Measurements from ENCODE around the gene AP2M1. TPM values are rescaled to one million over a fixed set of nuclear protein-coding genes. Genes with fewer than 3 reads are reported as not detected.

AP2M1 gene
- total and polyA plus RNA-seq, 2 of the 13 experiments (the other 11 are each of a cell fraction or from before 2014, with no cell fraction given): 126 to 146 TPM

DNA sequence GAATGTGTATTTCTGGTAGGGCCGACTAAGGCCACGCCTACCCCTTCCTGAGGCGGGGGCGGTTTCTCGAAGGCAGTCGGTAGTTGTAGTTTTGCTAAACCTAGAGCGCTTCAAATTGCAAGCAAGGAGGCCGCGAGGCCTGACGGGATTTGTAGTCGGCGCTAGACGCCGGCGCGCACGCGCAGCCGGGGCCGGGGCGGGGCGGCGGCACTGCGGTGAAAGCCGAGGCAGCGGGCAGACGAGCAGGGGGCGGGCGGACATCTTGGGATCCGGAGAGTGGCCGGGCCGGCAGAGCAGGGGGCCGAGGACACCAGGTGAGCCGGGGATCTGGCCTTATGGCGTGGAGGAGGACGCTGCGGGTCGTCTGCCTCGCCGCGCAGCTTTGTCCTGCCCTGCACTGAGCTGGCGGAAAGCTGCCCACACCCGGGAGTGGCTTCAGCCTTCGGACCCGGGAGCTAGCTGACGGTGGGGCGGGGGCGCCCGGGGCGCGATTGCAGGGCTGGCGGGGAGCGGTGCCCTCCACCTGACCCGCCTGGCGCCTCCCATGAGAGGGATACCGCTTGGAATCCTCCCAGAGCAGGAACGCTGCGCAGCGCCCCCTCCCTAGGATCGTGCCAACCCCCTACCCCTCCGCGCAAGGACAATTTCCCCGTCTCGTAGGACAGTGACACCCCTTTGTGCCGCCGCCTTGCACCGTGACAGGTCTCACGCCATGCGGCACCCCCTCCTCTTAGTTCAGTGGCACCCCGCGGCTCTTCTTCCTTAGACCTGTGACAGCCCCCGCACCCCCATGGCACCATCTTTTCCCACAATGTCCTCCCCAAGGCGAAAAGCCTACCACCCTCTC, at the start of gene AP2M1 (continued):
- TF ChIP-seq NCOA1 (CRISPR knock-in tag; IDR thresholded peaks at IDR 0.05) (no peak), HMG20A (CRISPR knock-in tag; IDR thresholded peaks at IDR 0.05; ENCODE audit: borderline replicate concordance) (no peak), TMF1 (CRISPR knock-in tag; IDR thresholded peaks at IDR 0.05; ENCODE audit: low read depth) (no peak), POLR2G (IDR thresholded peaks at IDR 0.05; ENCODE audit: low read depth, low read length) (peak; percentile 77), ZNF468 (CRISPR knock-in tag; IDR thresholded peaks at IDR 0.05) (no peak), ZBTB38 (CRISPR knock-in tag; IDR thresholded peaks at IDR 0.05) (peak; percentile 83; the same call in 1 of the 2 replicates), RAD51 (IDR thresholded peaks at IDR 0.05; ENCODE audit: borderline replicate concordance) (no peak), ZNF44 (CRISPR knock-in tag; IDR thresholded peaks at IDR 0.05) (no peak), FOSL2 (CRISPR knock-in tag; IDR thresholded peaks at IDR 0.05) (peak; percentile 10; the same call in 1 of the 2 replicates), ZFP1 (CRISPR knock-in tag; IDR thresholded peaks at IDR 0.05) (no peak), U2AF2 (IDR thresholded peaks at IDR 0.05; ENCODE audit: low read depth, low read length) (no peak), HMGA1 (CRISPR knock-in tag; conservative IDR thresholded peaks at IDR 0.05) (no peak), IKZF1 (IDR thresholded peaks at IDR 0.05) (no peak)
- TF ChIP-seq, protein P1, sequence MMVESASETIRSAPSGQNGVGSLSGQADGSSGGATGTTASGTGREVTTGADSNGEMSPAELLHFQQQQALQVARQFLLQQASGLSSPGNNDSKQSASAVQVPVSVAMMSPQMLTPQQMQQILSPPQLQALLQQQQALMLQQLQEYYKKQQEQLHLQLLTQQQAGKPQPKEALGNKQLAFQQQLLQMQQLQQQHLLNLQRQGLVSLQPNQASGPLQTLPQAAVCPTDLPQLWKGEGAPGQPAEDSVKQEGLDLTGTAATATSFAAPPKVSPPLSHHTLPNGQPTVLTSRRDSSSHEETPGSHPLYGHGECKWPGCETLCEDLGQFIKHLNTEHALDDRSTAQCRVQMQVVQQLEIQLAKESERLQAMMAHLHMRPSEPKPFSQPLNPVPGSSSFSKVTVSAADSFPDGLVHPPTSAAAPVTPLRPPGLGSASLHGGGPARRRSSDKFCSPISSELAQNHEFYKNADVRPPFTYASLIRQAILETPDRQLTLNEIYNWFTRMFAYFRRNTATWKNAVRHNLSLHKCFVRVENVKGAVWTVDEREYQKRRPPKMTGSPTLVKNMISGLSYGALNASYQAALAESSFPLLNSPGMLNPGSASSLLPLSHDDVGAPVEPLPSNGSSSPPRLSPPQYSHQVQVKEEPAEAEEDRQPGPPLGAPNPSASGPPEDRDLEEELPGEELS (CRISPR knock-in tag; IDR thresholded peaks at IDR 0.05): 0 out of 2 replicates have a peak, but pooled peaks have one; percentile 25
- TF ChIP-seq, protein P2, sequence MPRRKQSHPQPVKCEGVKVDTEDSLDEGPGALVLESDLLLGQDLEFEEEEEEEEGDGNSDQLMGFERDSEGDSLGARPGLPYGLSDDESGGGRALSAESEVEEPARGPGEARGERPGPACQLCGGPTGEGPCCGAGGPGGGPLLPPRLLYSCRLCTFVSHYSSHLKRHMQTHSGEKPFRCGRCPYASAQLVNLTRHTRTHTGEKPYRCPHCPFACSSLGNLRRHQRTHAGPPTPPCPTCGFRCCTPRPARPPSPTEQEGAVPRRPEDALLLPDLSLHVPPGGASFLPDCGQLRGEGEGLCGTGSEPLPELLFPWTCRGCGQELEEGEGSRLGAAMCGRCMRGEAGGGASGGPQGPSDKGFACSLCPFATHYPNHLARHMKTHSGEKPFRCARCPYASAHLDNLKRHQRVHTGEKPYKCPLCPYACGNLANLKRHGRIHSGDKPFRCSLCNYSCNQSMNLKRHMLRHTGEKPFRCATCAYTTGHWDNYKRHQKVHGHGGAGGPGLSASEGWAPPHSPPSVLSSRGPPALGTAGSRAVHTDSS (CRISPR knock-in tag; conservative IDR thresholded peaks at IDR 0.05): no peak
- TF ChIP-seq, protein P3, sequence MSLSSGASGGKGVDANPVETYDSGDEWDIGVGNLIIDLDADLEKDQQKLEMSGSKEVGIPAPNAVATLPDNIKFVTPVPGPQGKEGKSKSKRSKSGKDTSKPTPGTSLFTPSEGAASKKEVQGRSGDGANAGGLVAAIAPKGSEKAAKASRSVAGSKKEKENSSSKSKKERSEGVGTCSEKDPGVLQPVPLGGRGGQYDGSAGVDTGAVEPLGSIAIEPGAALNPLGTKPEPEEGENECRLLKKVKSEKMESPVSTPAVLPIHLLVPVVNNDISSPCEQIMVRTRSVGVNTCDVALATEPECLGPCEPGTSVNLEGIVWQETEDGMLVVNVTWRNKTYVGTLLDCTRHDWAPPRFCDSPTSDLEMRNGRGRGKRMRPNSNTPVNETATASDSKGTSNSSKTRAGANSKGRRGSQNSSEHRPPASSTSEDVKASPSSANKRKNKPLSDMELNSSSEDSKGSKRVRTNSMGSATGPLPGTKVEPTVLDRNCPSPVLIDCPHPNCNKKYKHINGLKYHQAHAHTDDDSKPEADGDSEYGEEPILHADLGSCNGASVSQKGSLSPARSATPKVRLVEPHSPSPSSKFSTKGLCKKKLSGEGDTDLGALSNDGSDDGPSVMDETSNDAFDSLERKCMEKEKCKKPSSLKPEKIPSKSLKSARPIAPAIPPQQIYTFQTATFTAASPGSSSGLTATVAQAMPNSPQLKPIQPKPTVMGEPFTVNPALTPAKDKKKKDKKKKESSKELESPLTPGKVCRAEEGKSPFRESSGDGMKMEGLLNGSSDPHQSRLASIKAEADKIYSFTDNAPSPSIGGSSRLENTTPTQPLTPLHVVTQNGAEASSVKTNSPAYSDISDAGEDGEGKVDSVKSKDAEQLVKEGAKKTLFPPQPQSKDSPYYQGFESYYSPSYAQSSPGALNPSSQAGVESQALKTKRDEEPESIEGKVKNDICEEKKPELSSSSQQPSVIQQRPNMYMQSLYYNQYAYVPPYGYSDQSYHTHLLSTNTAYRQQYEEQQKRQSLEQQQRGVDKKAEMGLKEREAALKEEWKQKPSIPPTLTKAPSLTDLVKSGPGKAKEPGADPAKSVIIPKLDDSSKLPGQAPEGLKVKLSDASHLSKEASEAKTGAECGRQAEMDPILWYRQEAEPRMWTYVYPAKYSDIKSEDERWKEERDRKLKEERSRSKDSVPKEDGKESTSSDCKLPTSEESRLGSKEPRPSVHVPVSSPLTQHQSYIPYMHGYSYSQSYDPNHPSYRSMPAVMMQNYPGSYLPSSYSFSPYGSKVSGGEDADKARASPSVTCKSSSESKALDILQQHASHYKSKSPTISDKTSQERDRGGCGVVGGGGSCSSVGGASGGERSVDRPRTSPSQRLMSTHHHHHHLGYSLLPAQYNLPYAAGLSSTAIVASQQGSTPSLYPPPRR (CRISPR knock-in tag; IDR thresholded peaks at IDR 0.05; ENCODE audit: borderline replicate concordance): no peak
- TF ChIP-seq, protein P4, sequence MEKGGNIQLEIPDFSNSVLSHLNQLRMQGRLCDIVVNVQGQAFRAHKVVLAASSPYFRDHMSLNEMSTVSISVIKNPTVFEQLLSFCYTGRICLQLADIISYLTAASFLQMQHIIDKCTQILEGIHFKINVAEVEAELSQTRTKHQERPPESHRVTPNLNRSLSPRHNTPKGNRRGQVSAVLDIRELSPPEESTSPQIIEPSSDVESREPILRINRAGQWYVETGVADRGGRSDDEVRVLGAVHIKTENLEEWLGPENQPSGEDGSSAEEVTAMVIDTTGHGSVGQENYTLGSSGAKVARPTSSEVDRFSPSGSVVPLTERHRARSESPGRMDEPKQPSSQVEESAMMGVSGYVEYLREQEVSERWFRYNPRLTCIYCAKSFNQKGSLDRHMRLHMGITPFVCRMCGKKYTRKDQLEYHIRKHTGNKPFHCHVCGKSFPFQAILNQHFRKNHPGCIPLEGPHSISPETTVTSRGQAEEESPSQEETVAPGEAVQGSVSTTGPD (CRISPR knock-in tag; IDR thresholded peaks at IDR 0.05): no peak
- TF ChIP-seq, protein P5, sequence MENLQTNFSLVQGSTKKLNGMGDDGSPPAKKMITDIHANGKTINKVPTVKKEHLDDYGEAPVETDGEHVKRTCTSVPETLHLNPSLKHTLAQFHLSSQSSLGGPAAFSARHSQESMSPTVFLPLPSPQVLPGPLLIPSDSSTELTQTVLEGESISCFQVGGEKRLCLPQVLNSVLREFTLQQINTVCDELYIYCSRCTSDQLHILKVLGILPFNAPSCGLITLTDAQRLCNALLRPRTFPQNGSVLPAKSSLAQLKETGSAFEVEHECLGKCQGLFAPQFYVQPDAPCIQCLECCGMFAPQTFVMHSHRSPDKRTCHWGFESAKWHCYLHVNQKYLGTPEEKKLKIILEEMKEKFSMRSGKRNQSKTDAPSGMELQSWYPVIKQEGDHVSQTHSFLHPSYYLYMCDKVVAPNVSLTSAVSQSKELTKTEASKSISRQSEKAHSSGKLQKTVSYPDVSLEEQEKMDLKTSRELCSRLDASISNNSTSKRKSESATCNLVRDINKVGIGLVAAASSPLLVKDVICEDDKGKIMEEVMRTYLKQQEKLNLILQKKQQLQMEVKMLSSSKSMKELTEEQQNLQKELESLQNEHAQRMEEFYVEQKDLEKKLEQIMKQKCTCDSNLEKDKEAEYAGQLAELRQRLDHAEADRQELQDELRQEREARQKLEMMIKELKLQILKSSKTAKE (CRISPR knock-in tag; IDR thresholded peaks at IDR 0.05; ENCODE audit: borderline replicate concordance): no peak
